ENCODE data around the gene ZSCAN23. TPM values are rescaled to one million over a fixed set of nuclear protein-coding genes. Genes with fewer than 3 reads are reported as not detected.
A peak's percentile ranks its signal among the peaks of the same experiment; 100 is the strongest.

Gene ZSCAN23
- total and polyA plus RNA-seq, 9 of the 15 experiments (the other 6 are each of a cell fraction or from before 2014, with no cell fraction given): 0.05 to 0.29 (median 0.21) TPM; not detected in 1

GRCh38 chr6:28474441-28475219, 31.3 kb upstream of the ZSCAN23 start (continued):
- TF ChIP-seq, protein P1, sequence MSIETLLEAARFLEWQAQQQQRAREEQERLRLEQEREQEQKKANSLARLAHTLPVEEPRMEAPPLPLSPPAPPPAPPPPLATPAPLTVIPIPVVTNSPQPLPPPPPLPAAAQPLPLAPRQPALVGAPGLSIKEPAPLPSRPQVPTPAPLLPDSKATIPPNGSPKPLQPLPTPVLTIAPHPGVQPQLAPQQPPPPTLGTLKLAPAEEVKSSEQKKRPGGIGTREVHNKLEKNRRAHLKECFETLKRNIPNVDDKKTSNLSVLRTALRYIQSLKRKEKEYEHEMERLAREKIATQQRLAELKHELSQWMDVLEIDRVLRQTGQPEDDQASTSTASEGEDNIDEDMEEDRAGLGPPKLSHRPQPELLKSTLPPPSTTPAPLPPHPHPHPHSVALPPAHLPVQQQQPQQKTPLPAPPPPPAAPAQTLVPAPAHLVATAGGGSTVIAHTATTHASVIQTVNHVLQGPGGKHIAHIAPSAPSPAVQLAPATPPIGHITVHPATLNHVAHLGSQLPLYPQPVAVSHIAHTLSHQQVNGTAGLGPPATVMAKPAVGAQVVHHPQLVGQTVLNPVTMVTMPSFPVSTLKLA (conservative IDR thresholded peaks at IDR 0.05): peak; percentile 56 to 64; a peak in 3 of 4 replicates
- TF ChIP-seq HMGXB4 (CRISPR knock-in tag; IDR thresholded peaks at IDR 0.05): peak; percentile 72; the same call in 1 of the 2 replicates
- TF ChIP-seq ZNF79 (CRISPR knock-in tag; IDR thresholded peaks at IDR 0.05; ENCODE audit: low read depth): no peak
- no peak for TF ChIP-seq ATF6 (CRISPR knock-in tag; IDR thresholded peaks at IDR 0.05)
- TF ChIP-seq MTA1 (IDR thresholded peaks at IDR 0.05; ENCODE audit: borderline replicate concordance): peak; percentile 84
- peak; percentile 69; the same call in 1 of the 2 replicates for TF ChIP-seq ZBTB33 (CRISPR knock-in tag; IDR thresholded peaks at IDR 0.05)
- TF ChIP-seq POLR2H (tag; IDR thresholded peaks at IDR 0.05; ENCODE audit: low read depth): peak; percentile 100
- TF ChIP-seq ZNF830 (CRISPR knock-in tag; IDR thresholded peaks at IDR 0.05): 0 out of 2 replicates have a peak, but pooled peaks have one; percentile 61
- TF ChIP-seq, protein P2, sequence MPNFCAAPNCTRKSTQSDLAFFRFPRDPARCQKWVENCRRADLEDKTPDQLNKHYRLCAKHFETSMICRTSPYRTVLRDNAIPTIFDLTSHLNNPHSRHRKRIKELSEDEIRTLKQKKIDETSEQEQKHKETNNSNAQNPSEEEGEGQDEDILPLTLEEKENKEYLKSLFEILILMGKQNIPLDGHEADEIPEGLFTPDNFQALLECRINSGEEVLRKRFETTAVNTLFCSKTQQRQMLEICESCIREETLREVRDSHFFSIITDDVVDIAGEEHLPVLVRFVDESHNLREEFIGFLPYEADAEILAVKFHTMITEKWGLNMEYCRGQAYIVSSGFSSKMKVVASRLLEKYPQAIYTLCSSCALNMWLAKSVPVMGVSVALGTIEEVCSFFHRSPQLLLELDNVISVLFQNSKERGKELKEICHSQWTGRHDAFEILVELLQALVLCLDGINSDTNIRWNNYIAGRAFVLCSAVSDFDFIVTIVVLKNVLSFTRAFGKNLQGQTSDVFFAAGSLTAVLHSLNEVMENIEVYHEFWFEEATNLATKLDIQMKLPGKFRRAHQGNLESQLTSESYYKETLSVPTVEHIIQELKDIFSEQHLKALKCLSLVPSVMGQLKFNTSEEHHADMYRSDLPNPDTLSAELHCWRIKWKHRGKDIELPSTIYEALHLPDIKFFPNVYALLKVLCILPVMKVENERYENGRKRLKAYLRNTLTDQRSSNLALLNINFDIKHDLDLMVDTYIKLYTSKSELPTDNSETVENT (CRISPR knock-in tag; IDR thresholded peaks at IDR 0.05): no peak
- TF ChIP-seq POLR2AphosphoS2 (IDR thresholded peaks at IDR 0.05; ENCODE audit: low read length): peak; percentile 91
- TF ChIP-seq JUND (IDR thresholded peaks at IDR 0.05; ENCODE audit: borderline replicate concordance, low read depth, low read length): peak; percentile 57; the same call in 1 of the 2 replicates
- no peak; the same call in 2 of the 3 replicates for TF ChIP-seq JUND (tag; IDR thresholded peaks at IDR 0.05; ENCODE audit: borderline replicate concordance, low read depth, low read length)
- TF ChIP-seq BRD4 (IDR thresholded peaks at IDR 0.05): peak; percentile 98
